ENCODE data around the gene PROC.

PROC gene

GRCh38 chr2:127387655-127388422 is 30.4 kb upstream of the PROC start, which contains the start of gene MAP3K2:
Gene MAP3K2, minus strand, starts transcription at chr2:127387975. Its CDS starts 44,846 bp downstream, at chr2:127343129.
- H3K9me3 ChIP-seq (ENCODE audit: insufficient read depth, low read length): no peaks in the 10 kb centered on the region
- peak; percentile 82 for DNase-seq (ENCODE audit: low read depth, low spot score)
- peaks cover 2% of the 10 kb centered on the region for H3K36me3 ChIP-seq (ENCODE audit: insufficient read depth, insufficient read length, low read length)
- TF ChIP-seq SUZ12 (IDR thresholded peaks at IDR 0.05; ENCODE audit: extremely low read depth, insufficient read depth, insufficient read length): no peak
- no peak for TF ChIP-seq YY1 (IDR thresholded peaks at IDR 0.05; ENCODE audit: insufficient read depth, insufficient read length)
- TF ChIP-seq ZNF274 (IDR thresholded peaks at IDR 0.05; ENCODE audit: low read depth, low read length): no peak
- H3K27me3 ChIP-seq (ENCODE audit: insufficient read depth, insufficient read length): no peaks in the 10 kb centered on the region
- peak within 1 kb of the TSS; percentile 87 for H3K4me3 ChIP-seq (ENCODE audit: insufficient read length, low read depth)
- H3K9ac ChIP-seq (ENCODE audit: insufficient read length, low read depth): peak within 1 kb of the TSS; percentile 94
- no peaks in the 10 kb centered on the region for H3K4me1 ChIP-seq (ENCODE audit: insufficient read depth, insufficient read length)

DNA sequence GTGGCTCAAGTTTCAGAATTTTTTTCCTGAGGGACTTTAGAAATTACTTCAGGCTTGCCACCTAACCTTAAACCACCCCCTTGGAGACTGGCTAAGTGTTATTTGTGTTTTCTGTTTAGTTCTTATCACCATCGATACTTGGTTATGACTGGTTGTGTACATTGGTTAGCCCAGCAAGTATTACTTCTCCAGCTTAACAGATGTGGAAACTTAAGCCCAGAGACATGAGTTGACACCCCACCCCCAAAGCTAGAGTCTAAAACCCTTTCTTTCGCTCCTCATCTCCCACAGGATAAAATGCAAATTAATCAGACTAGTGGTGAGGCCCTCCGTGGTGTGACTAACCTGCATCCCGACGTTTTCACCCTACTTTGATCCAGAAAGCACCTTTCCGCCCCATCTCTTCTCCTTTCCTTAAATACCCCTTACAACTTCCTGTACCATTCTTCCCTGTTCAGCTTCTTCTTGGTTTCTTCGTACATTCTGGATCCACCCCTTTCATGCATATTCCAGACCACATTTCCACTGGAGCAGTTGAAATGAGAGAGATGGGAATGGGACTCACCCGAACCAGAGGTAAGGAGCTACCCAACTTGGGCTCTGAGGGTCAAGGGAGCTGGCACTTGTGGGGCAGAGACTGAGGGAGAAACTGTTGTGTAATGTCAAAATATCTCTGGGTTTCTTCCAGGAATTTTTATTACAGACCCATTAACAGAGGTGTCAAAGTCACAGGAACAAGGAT is 29.6 kb upstream of the PROC start:
- no peaks in the 10 kb centered on the region for H3K36me3 ChIP-seq (ENCODE audit: insufficient read depth, insufficient read length, low read length)
- peak overlapping the region; percentile 94 for H3K9ac ChIP-seq (ENCODE audit: insufficient read length, low read depth)
- H3K4me1 ChIP-seq (ENCODE audit: insufficient read depth, insufficient read length): no peaks in the 10 kb centered on the region
- TF ChIP-seq SUZ12 (IDR thresholded peaks at IDR 0.05; ENCODE audit: extremely low read depth, insufficient read depth, insufficient read length) (no peak), ZNF274 (IDR thresholded peaks at IDR 0.05; ENCODE audit: low read depth, low read length) (no peak), YY1 (IDR thresholded peaks at IDR 0.05; ENCODE audit: insufficient read depth, insufficient read length) (no peak)
- no peak for DNase-seq (ENCODE audit: low read depth, low spot score)
- peak overlapping the region; percentile 58 for H3K4me3 ChIP-seq (ENCODE audit: insufficient read length, low read depth)
- H3K27me3 ChIP-seq (ENCODE audit: insufficient read depth, insufficient read length): no peaks in the 10 kb centered on the region
- peaks cover 6% of the 10 kb centered on the region; the same call in 1 of the 2 replicates for H3K9me3 ChIP-seq (ENCODE audit: insufficient read depth, low read length)

DNA sequence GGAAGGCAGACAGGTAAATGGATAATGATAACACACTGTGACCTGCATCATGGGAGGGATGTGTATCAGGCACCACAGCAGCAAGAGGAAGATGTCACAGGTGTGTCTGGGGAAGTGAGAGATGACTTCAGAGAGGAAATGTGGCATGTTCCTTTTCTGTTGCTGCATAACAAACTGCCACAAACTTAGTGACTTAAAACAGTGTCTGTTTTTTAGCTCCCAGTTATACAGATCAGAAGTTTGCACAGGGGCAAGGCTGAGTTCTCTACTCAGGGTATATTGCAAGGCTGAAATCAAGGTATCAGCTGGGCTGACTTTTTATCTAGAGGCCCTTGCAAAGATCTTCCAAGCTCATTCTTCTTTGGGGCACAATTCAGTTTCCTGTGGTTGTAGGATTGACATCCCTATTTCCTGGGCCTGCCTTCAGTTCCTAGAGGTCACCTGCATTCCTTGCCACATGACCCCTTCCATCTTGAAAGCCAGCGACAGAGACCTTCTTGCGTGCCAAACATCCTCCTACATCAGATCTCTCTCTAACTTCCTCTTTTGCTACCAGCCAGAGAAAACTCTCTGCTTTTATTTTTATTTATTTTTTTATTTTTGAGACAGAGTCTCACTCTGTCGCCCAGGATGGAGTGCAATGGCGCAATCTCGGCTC is 28.3 kb upstream of the PROC start:
- no peak for DNase-seq (ENCODE audit: low read depth, low spot score)
- no peak overlapping the region for H3K4me3 ChIP-seq (ENCODE audit: insufficient read length, low read depth)
- TF ChIP-seq YY1 (IDR thresholded peaks at IDR 0.05; ENCODE audit: insufficient read depth, insufficient read length) (no peak), ZNF274 (IDR thresholded peaks at IDR 0.05; ENCODE audit: low read depth, low read length) (no peak), SUZ12 (IDR thresholded peaks at IDR 0.05; ENCODE audit: extremely low read depth, insufficient read depth, insufficient read length) (no peak)
- H3K9ac ChIP-seq (ENCODE audit: insufficient read length, low read depth): no peak overlapping the region
- H3K36me3 ChIP-seq (ENCODE audit: insufficient read depth, insufficient read length, low read length): no peaks in the 10 kb centered on the region
- no peaks in the 10 kb centered on the region for H3K27me3 ChIP-seq (ENCODE audit: insufficient read depth, insufficient read length)
- H3K9me3 ChIP-seq (ENCODE audit: insufficient read depth, low read length): peaks cover 15% of the 10 kb centered on the region; the same call in 1 of the 2 replicates
- no peaks in the 10 kb centered on the region for H3K4me1 ChIP-seq (ENCODE audit: insufficient read depth, insufficient read length)

DNA sequence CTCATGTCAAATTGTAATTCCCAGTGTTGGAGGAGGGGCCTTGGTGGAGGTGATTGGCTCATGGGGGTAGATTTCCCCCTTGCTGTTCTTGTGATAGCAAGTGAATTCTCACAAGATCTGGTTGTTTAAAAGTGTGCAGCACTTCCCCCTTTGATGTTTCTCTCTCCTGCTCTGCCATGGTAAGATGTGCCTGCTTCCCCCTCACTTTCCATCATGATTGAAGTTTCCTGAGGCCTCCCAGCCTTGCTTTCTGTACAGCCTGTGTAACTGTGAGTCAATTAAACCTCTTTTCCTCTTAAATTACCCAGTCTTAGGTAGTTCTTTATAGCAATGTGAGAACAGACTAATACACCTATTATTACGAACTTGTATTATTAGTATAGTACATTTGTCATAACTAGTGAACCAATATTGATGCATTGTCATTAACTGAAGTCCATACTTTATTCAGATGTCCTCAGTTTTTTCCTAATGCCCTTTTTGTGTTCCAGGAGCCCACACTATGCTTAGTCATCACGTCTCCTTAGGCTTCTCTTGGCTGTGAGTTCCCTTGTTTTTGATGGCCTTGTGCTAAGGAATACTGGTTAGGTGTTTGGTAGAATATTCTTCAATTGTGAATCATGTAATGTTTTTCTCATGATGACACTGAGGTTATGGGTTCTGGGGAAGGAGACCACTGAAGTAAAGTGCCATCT is 25.9 kb upstream of the PROC start:
- no peak overlapping the region for H3K9ac ChIP-seq (ENCODE audit: insufficient read length, low read depth)
- no peak for DNase-seq (ENCODE audit: low read depth, low spot score)
- TF ChIP-seq ZNF274 (IDR thresholded peaks at IDR 0.05; ENCODE audit: low read depth, low read length) (no peak), SUZ12 (IDR thresholded peaks at IDR 0.05; ENCODE audit: extremely low read depth, insufficient read depth, insufficient read length) (no peak), YY1 (IDR thresholded peaks at IDR 0.05; ENCODE audit: insufficient read depth, insufficient read length) (no peak)
- no peak overlapping the region for H3K4me3 ChIP-seq (ENCODE audit: insufficient read length, low read depth)
- H3K4me1 ChIP-seq (ENCODE audit: insufficient read depth, insufficient read length): no peaks in the 10 kb centered on the region
- peaks cover 15% of the 10 kb centered on the region; the same call in 1 of the 2 replicates for H3K9me3 ChIP-seq (ENCODE audit: insufficient read depth, low read length)
- H3K36me3 ChIP-seq (ENCODE audit: insufficient read depth, insufficient read length, low read length): no peaks in the 10 kb centered on the region
- H3K27me3 ChIP-seq (ENCODE audit: insufficient read depth, insufficient read length): no peaks in the 10 kb centered on the region

DNA sequence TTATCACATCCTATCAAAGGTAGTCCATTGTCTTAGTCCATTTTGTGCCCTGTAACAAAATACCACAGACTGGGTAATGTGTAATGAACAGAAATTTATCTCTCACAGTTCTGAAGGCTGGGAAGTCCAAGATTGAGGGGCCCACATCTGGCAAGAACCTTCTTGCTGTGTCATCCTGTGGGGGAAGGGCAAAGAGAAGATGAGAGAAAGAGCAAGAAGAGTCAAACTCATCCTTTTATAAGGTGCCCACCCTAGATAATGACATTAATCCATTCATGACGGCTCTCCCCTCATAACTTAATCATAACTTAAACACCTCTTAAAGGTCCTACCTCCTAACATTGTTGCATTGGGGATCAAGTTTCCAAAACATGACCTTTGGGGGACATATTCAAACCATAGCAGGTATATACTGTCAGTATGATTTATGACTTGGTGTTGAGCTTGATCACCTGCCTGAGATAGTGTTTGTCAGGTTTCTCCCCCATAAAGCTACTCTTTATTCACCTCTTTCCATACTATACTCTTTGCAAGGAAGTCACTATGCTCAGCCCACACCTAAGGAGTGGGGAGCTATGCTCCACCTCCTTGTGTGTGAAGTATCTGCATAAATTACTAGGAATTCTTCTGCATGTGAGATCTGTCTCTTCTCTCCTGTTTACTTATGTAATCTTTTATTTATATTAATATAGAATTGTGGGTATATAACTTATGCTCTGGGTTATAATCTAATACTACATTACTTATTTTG is 25.2 kb upstream of the PROC start:
- H3K9ac ChIP-seq (ENCODE audit: insufficient read length, low read depth): no peak overlapping the region
- peaks cover 15% of the 10 kb centered on the region; the same call in 1 of the 2 replicates for H3K9me3 ChIP-seq (ENCODE audit: insufficient read depth, low read length)
- peaks cover 5% of the 10 kb centered on the region for H3K4me1 ChIP-seq (ENCODE audit: insufficient read depth, insufficient read length)
- H3K4me3 ChIP-seq (ENCODE audit: insufficient read length, low read depth): no peak overlapping the region
- H3K27me3 ChIP-seq (ENCODE audit: insufficient read depth, insufficient read length): no peaks in the 10 kb centered on the region
- no peak for DNase-seq (ENCODE audit: low read depth, low spot score)
- H3K36me3 ChIP-seq (ENCODE audit: insufficient read depth, insufficient read length, low read length): no peaks in the 10 kb centered on the region
- no peak for TF ChIP-seq SUZ12 (IDR thresholded peaks at IDR 0.05; ENCODE audit: extremely low read depth, insufficient read depth, insufficient read length)

- TF ChIP-seq SUZ12 (IDR thresholded peaks at IDR 0.05; ENCODE audit: extremely low read depth, insufficient read depth, insufficient read length) (no peak), YY1 (IDR thresholded peaks at IDR 0.05; ENCODE audit: insufficient read depth, insufficient read length) (no peak), ZNF274 (IDR thresholded peaks at IDR 0.05; ENCODE audit: low read depth, low read length) (no peak)
- no peak overlapping the region for H3K4me3 ChIP-seq (ENCODE audit: insufficient read length, low read depth)
- H3K4me1 ChIP-seq (ENCODE audit: insufficient read depth, insufficient read length): peaks cover 7% of the 10 kb centered on the region
- no peak for DNase-seq (ENCODE audit: low read depth, low spot score)
- peaks cover 15% of the 10 kb centered on the region; the same call in 1 of the 2 replicates for H3K9me3 ChIP-seq (ENCODE audit: insufficient read depth, low read length)
- no peaks in the 10 kb centered on the region for H3K27me3 ChIP-seq (ENCODE audit: insufficient read depth, insufficient read length)
- H3K9ac ChIP-seq (ENCODE audit: insufficient read length, low read depth): no peak overlapping the region
- H3K36me3 ChIP-seq (ENCODE audit: insufficient read depth, insufficient read length, low read length): no peaks in the 10 kb centered on the region
These were observed 23.7 kb upstream of the PROC start for GRCh38 chr2:127394492-127394891.

Measured in NT2/D1 (cell line).